ENCODE data around the gene CDH5. TPM values are rescaled to one million over a fixed set of nuclear protein-coding genes. Genes with fewer than 3 reads are reported as not detected.

Gene CDH5
- total and polyA plus RNA-seq, 2 of the 4 experiments (the other 2 are of a cell fraction), result not detected

- TF ChIP-seq USF2 (IDR thresholded peaks at IDR 0.05; ENCODE audit: low read depth, low read length), result no peak
Observed at GRCh38 chr16:66364117-66364958, 2.2 kb upstream of the CDH5 start (continued).

- no peaks in the 10 kb centered on the region for H3K4me1 ChIP-seq (ENCODE audit: control insufficient read depth, insufficient read depth, low read length)
- H3K56ac ChIP-seq (ENCODE audit: extremely low read depth, insufficient read depth, low read length), result no peak overlapping the region
- no peaks in the 10 kb centered on the region for H3K9me1 ChIP-seq (ENCODE audit: insufficient read depth, low read length)
- H3K18ac ChIP-seq (ENCODE audit: low read depth, low read length), result no peak overlapping the region
- H3K9me3 ChIP-seq (ENCODE audit: control insufficient read depth, insufficient read depth, low read length), result no peaks in the 10 kb centered on the region
- H2BK5ac ChIP-seq (ENCODE audit: low read depth, low read length, poor library complexity, severe bottlenecking), result no peak overlapping the region
- H3K27ac ChIP-seq (ENCODE audit: insufficient read depth, low read length), result no peak overlapping the region
- H3K36me3 ChIP-seq (ENCODE audit: control insufficient read depth, insufficient read depth, low read length), result no peaks in the 10 kb centered on the region
- no peak overlapping the region for H2AK9ac ChIP-seq (replicated peaks; ENCODE audit: low read depth, low read length, poor library complexity)
- H3K79me1 ChIP-seq (ENCODE audit: low read depth in 1 of 2, low read length in 2 of 2), result no peaks in the 10 kb centered on the region
- H3K27me3 ChIP-seq (ENCODE audit: control insufficient read depth, insufficient read depth, low read length), result peaks cover 59% of the 10 kb centered on the region
- DNase-seq, result no peak
- H2AFZ ChIP-seq (replicated peaks; ENCODE audit: low read length, poor library complexity), result peak overlapping the region; percentile 23
- no peak overlapping the region for H2BK20ac ChIP-seq (ENCODE audit: low read depth, low read length)
- no peak overlapping the region for H3K9ac ChIP-seq (ENCODE audit: low read depth, low read length)
- no peaks in the 10 kb centered on the region for H4K20me1 ChIP-seq (ENCODE audit: insufficient read depth, low read length)
- no peak overlapping the region for H3K4me3 ChIP-seq (ENCODE audit: insufficient read depth, low read depth, low read length)
- H2AK5ac ChIP-seq (ENCODE audit: low read depth, low read length), result peak overlapping the region; percentile 16; the same call in 1 of the 2 replicates
- no peak overlapping the region for H2BK120ac ChIP-seq (ENCODE audit: low read depth, low read length)
- H4K5ac ChIP-seq (ENCODE audit: low read depth, low read length), result no peak overlapping the region
- intact Hi-C loops (cut with micrococcal nuclease), result no loop called here
- dilution Hi-C loops (cut with HindIII; ENCODE audit: low sequenced_read_pairs, unreplicated experiment), result no loop called here
- H2BK15ac ChIP-seq (ENCODE audit: low read depth, low read length), result no peak overlapping the region
- ChIA-PET CTCF (interaction anchor here (0.5 kb wide), 1 partner anchor 175 kb away, joined by 3 read pairs; no protein-coding TSS in a partner anchor), POLR2A (ENCODE audit: unreplicated experiment) (no interaction called here)
- 85% methylated on average over 2 of the region's 2 CpGs; no CpG with 5 or more reads in 1 of the 2 experiments for WGBS, 2 experiments (ENCODE audit: extremely low coverage in 2 of 2, insufficient read length in 1 of 2)
- H3K14ac ChIP-seq (replicated peaks; ENCODE audit: low read depth, low read length), result no peak overlapping the region
- no peak overlapping the region for H3K4ac ChIP-seq (ENCODE audit: low read depth, low read length)
- ATAC-seq (ENCODE audit: low read depth), result no peak
- in situ Hi-C loops (cut with MboI; ENCODE audit: low sequenced_read_pairs), result no loop called here
- no peak overlapping the region for H4K91ac ChIP-seq (ENCODE audit: insufficient read depth, low read depth, low read length)
- no peak overlapping the region for H3K23ac ChIP-seq (ENCODE audit: low read depth, low read length)
- no TSS peak for BruUV-seq (replicated peaks)
- no peak overlapping the region for H3K4me2 ChIP-seq (ENCODE audit: low read depth, low read length)
- no peak overlapping the region for H4K8ac ChIP-seq (ENCODE audit: low read depth in 2 of 2, low read length in 2 of 2)
- TF ChIP-seq CEBPB (IDR thresholded peaks at IDR 0.05; ENCODE audit: low read depth, low read length) (no peak), MAZ (IDR thresholded peaks at IDR 0.05; ENCODE audit: borderline replicate concordance, low read depth, low read length) (no peak), BHLHE40 (IDR thresholded peaks at IDR 0.05; ENCODE audit: low read depth, low read length) (no peak), CTCF (conservative IDR thresholded peaks at IDR 0.05; ENCODE audit: low read depth, low read length) (no peak), RFX5 (IDR thresholded peaks at IDR 0.05; ENCODE audit: low read depth, low read length) (no peak), RAD21 (IDR thresholded peaks at IDR 0.05; ENCODE audit: low read length) (no peak), FOS (IDR thresholded peaks at IDR 0.05; ENCODE audit: low read depth, low read length) (no peak), RCOR1 (IDR thresholded peaks at IDR 0.05; ENCODE audit: insufficient replicate concordance, low read length) (no peak), NFE2L2 (IDR thresholded peaks at IDR 0.05; ENCODE audit: low read depth, low read length) (no peak), CHD1 (IDR thresholded peaks at IDR 0.05; ENCODE audit: low read depth, low read length) (no peak), ELK1 (IDR thresholded peaks at IDR 0.05; ENCODE audit: borderline replicate concordance, low read depth, low read length) (no peak)
Observed at GRCh38 chr16:66364959-66365306, 1.6 kb upstream of the CDH5 start.

All from IMR-90 (cell line).